GM18868 (cell line): ENCODE results near the gene ST3GAL5.

Source experiments
- ATAC-seq: cut with Tn5 transposase; IDR thresholded peaks from one replicate; pipeline ENCODE4 v1.9.1; 2021; ENCODE audit warnings: mild to moderate bottlenecking, moderate library complexity; ENCODE audit not compliant: unreplicated experiment

Gene ST3GAL5

GRCh38 chr2:85867556-85868292 lies 21.1 kb downstream of the ST3GAL5 start:
- no peak for ATAC-seq

- no peak for ATAC-seq
Observed at GRCh38 chr2:85867121-85867520, 21.7 kb downstream of the ST3GAL5 start.

- no peak for ATAC-seq
Observed at GRCh38 chr2:85866165-85866659, 22.6 kb downstream of the ST3GAL5 start.

- peak; percentile 84 for ATAC-seq
Observed at GRCh38 chr2:85865539-85866164, 23.1 kb downstream of the ST3GAL5 start.

- no peak for ATAC-seq
Observed at GRCh38 chr2:85864654-85865053, 24.1 kb downstream of the ST3GAL5 start.

GRCh38 chr2:85862426-85862825 lies 26.4 kb downstream of the ST3GAL5 start:
- no peak for ATAC-seq

- no peak for ATAC-seq
Observed at GRCh38 chr2:85861650-85862049, 27.1 kb downstream of the ST3GAL5 start.

GRCh38 chr2:85861180-85861579 lies 27.6 kb downstream of the ST3GAL5 start:
- peak; percentile 63 for ATAC-seq

GRCh38 chr2:85858841-85859240 lies 29.9 kb downstream of the ST3GAL5 start:
- no peak for ATAC-seq

GRCh38 chr2:85854897-85855296 lies 33.9 kb downstream of the ST3GAL5 start:
- ATAC-seq = no peak

- peak; percentile 19 for ATAC-seq
Observed at GRCh38 chr2:85854166-85854509, 34.7 kb downstream of the ST3GAL5 start.

GRCh38 chr2:85853499-85854165 lies 35.2 kb downstream of the ST3GAL5 start:
- ATAC-seq = peak; percentile 60

- ATAC-seq = peak; percentile 66
Observed at GRCh38 chr2:85852937-85853498, 35.8 kb downstream of the ST3GAL5 start.

- ATAC-seq = no peak
Observed at GRCh38 chr2:85852152-85852840, 36.5 kb downstream of the ST3GAL5 start.

- no peak for ATAC-seq
Observed at GRCh38 chr2:85851253-85852151, 37.3 kb downstream of the ST3GAL5 start.

- no peak for ATAC-seq
Observed at GRCh38 chr2:85850451-85850850, 38.3 kb downstream of the ST3GAL5 start.

GRCh38 chr2:85847051-85847588 lies 41.7 kb downstream of the ST3GAL5 start:
- ATAC-seq = no peak

GRCh38 chr2:85846411-85846810 lies 42.4 kb downstream of the ST3GAL5 start:
- ATAC-seq = no peak

GRCh38 chr2:85844486-85844885 lies 44.3 kb downstream of the ST3GAL5 start:
- ATAC-seq = no peak

GRCh38 chr2:85843543-85843942 lies 45.2 kb downstream of the ST3GAL5 start:
- ATAC-seq = no peak
